WTC11 (cell line): ENCODE data around the gene LY6G5B. TPM values are rescaled to one million over a fixed set of nuclear protein-coding genes. Genes with fewer than 3 reads are reported as not detected.

Source experiments
- KAT7 ChIP-seq: sonication (generic); formaldehyde crosslinking; IDR thresholded peaks from 2 replicates; pipeline ENCODE4 v1.8.1; 2023; ENCODE audit warnings: missing genetic modification reagents, mild to moderate bottlenecking, borderline replicate concordance
- MXD4 ChIP-seq: fragments of 250-450 bp; sonication (Bioruptor Pico); IDR thresholded peaks from 2 replicates; pipeline ENCODE4 v1.8.0; 2021; ENCODE audit warnings: mild to moderate bottlenecking, moderate library complexity, borderline replicate concordance
- PRDM15 ChIP-seq: sonication (generic); formaldehyde crosslinking; IDR thresholded peaks from 2 replicates; pipeline ENCODE4 v1.8.0; 2022; ENCODE audit warnings: missing genetic modification reagents
- TP53 ChIP-seq: sonication (generic); formaldehyde crosslinking; IDR thresholded peaks from 2 replicates; pipeline ENCODE4 v1.8.1; 2023; ENCODE audit warnings: mild to moderate bottlenecking, missing genetic modification reagents
- ZNF416 ChIP-seq: fragments of 250-450 bp; sonication (Bioruptor Pico); IDR thresholded peaks from 2 replicates; pipeline ENCODE4 v1.9.0; 2021; ENCODE audit warnings: mild to moderate bottlenecking, inconsistent platforms
- ZSCAN18 ChIP-seq: fragments of 250-450 bp; sonication (Bioruptor Pico); IDR thresholded peaks from 2 replicates; pipeline ENCODE4 v2.1.2; 2022; ENCODE audit warnings: mild to moderate bottlenecking, moderate library complexity
- total RNA-seq: library from RNA; stranded (reverse); gene quantifications from 3 replicates; pipeline ENCODE4 v1.2.3, GENCODE V29; 2021
- TF ChIP-seq, protein P1 (sequence below): sonication (generic); formaldehyde crosslinking; IDR thresholded peaks from 2 replicates; pipeline ENCODE4 v1.8.0; 2023; ENCODE audit warnings: missing genetic modification reagents, mild to moderate bottlenecking, borderline replicate concordance
- TF ChIP-seq, protein P2 (sequence below): sonication (generic); formaldehyde crosslinking; IDR thresholded peaks from 2 replicates; pipeline ENCODE4 v1.8.0; 2022; ENCODE audit warnings: mild to moderate bottlenecking, missing genetic modification reagents
- TF ChIP-seq, protein P3 (sequence below): sonication (generic); formaldehyde crosslinking; IDR thresholded peaks from 2 replicates; pipeline ENCODE4 v1.8.1; 2023; ENCODE audit warnings: mild to moderate bottlenecking, missing genetic modification reagents, moderate library complexity
- TF ChIP-seq, protein P4 (sequence below): sonication (generic); formaldehyde crosslinking; IDR thresholded peaks from 2 replicates; pipeline ENCODE4 v1.8.1; 2023; ENCODE audit warnings: mild to moderate bottlenecking, moderate library complexity, missing genetic modification reagents
- TF ChIP-seq, protein P5 (sequence below): sonication (generic); formaldehyde crosslinking; IDR thresholded peaks from 2 replicates; pipeline ENCODE4 v1.8.1; 2022; ENCODE audit warnings: missing genetic modification reagents, borderline replicate concordance
- TF ChIP-seq, protein P6 (sequence below): fragments of 250-450 bp; sonication (Bioruptor Pico); IDR thresholded peaks from 2 replicates; pipeline ENCODE4 v1.9.0; 2021; ENCODE audit warnings: moderate library complexity, mild to moderate bottlenecking, inconsistent platforms, borderline replicate concordance

LY6G5B gene
- total RNA-seq, 1 experiment from 2014 or later = 15.7 TPM

GRCh38 chr6:31620586-31621319 lies 49.0 kb upstream of the LY6G5B start, which contains the start of gene PRRC2A (continued):
- TF ChIP-seq, protein P1, sequence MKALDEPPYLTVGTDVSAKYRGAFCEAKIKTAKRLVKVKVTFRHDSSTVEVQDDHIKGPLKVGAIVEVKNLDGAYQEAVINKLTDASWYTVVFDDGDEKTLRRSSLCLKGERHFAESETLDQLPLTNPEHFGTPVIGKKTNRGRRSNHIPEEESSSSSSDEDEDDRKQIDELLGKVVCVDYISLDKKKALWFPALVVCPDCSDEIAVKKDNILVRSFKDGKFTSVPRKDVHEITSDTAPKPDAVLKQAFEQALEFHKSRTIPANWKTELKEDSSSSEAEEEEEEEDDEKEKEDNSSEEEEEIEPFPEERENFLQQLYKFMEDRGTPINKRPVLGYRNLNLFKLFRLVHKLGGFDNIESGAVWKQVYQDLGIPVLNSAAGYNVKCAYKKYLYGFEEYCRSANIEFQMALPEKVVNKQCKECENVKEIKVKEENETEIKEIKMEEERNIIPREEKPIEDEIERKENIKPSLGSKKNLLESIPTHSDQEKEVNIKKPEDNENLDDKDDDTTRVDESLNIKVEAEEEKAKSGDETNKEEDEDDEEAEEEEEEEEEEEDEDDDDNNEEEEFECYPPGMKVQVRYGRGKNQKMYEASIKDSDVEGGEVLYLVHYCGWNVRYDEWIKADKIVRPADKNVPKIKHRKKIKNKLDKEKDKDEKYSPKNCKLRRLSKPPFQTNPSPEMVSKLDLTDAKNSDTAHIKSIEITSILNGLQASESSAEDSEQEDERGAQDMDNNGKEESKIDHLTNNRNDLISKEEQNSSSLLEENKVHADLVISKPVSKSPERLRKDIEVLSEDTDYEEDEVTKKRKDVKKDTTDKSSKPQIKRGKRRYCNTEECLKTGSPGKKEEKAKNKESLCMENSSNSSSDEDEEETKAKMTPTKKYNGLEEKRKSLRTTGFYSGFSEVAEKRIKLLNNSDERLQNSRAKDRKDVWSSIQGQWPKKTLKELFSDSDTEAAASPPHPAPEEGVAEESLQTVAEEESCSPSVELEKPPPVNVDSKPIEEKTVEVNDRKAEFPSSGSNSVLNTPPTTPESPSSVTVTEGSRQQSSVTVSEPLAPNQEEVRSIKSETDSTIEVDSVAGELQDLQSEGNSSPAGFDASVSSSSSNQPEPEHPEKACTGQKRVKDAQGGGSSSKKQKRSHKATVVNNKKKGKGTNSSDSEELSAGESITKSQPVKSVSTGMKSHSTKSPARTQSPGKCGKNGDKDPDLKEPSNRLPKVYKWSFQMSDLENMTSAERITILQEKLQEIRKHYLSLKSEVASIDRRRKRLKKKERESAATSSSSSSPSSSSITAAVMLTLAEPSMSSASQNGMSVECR (CRISPR knock-in tag) = peak; percentile 55; the same call in 1 of the 2 replicates
- TF ChIP-seq KAT7 (peak; percentile 93; the same call in 1 of the 2 replicates), ZNF416 (CRISPR knock-in tag) (peak; percentile 23; the same call in 1 of the 2 replicates), PRDM15 (CRISPR knock-in tag) (0 out of 2 replicates have a peak, but pooled peaks have one; percentile 21), MXD4 (CRISPR knock-in tag) (no peak), TP53 (CRISPR knock-in tag) (no peak), ZSCAN18 (CRISPR knock-in tag) (no peak)
- TF ChIP-seq, protein P2, sequence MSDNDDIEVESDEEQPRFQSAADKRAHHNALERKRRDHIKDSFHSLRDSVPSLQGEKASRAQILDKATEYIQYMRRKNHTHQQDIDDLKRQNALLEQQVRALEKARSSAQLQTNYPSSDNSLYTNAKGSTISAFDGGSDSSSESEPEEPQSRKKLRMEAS (CRISPR knock-in tag) = peak; percentile 33; the same call in 1 of the 2 replicates
- TF ChIP-seq, protein P3, sequence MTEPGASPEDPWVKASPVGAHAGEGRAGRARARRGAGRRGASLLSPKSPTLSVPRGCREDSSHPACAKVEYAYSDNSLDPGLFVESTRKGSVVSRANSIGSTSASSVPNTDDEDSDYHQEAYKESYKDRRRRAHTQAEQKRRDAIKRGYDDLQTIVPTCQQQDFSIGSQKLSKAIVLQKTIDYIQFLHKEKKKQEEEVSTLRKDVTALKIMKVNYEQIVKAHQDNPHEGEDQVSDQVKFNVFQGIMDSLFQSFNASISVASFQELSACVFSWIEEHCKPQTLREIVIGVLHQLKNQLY (CRISPR knock-in tag) = no peak
- TF ChIP-seq, protein P4, sequence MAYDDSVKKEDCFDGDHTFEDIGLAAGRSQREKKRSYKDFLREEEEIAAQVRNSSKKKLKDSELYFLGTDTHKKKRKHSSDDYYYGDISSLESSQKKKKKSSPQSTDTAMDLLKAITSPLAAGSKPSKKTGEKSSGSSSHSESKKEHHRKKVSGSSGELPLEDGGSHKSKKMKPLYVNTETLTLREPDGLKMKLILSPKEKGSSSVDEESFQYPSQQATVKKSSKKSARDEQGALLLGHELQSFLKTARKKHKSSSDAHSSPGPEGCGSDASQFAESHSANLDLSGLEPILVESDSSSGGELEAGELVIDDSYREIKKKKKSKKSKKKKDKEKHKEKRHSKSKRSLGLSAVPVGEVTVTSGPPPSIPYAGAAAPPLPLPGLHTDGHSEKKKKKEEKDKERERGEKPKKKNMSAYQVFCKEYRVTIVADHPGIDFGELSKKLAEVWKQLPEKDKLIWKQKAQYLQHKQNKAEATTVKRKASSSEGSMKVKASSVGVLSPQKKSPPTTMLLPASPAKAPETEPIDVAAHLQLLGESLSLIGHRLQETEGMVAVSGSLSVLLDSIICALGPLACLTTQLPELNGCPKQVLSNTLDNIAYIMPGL (CRISPR knock-in tag) = peak; percentile 59
- TF ChIP-seq, protein P5, sequence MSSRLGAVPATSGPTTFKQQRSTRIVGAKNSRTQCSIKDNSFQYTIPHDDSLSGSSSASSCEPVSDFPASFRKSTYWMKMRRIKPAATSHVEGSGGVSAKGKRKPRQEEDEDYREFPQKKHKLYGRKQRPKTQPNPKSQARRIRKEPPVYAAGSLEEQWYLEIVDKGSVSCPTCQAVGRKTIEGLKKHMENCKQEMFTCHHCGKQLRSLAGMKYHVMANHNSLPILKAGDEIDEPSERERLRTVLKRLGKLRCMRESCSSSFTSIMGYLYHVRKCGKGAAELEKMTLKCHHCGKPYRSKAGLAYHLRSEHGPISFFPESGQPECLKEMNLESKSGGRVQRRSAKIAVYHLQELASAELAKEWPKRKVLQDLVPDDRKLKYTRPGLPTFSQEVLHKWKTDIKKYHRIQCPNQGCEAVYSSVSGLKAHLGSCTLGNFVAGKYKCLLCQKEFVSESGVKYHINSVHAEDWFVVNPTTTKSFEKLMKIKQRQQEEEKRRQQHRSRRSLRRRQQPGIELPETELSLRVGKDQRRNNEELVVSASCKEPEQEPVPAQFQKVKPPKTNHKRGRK (CRISPR knock-in tag) = no peak
- TF ChIP-seq, protein P6, sequence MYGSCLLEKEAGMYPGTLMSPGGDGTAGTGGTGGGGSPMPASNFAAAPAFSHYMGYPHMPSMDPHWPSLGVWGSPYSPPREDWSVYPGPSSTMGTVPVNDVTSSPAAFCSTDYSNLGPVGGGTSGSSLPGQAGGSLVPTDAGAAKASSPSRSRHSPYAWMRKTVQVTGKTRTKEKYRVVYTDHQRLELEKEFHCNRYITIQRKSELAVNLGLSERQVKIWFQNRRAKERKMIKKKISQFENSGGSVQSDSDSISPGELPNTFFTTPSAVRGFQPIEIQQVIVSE (CRISPR knock-in tag) = no peak
